NT2/D1 (cell line): ENCODE measurements around the gene UBE2Q2.
A peak's percentile ranks its signal among the peaks of the same experiment; 100 is the strongest.
"Not testable (repeated sequence)": the region's sequence is repeated elsewhere in the genome, so short reads cannot be mapped to it uniquely, and the experiment has no call there.

Source experiments
- DNase-seq: peaks from one replicate; pipeline ENCODE4 v3.0.0-alpha.2; 2011; ENCODE audit warnings: low read depth, low spot score
- H3K27me3 ChIP-seq: 2 replicates; pipeline ENCODE4 v1.6.0; 2011; ENCODE audit warnings: mild to moderate bottlenecking; ENCODE audit not compliant: insufficient read length, insufficient read depth
- H3K36me3 ChIP-seq: 2 replicates; pipeline ENCODE4 v1.6.1; 2011; ENCODE audit warnings: mild to moderate bottlenecking, low read length, mixed read lengths; ENCODE audit not compliant: insufficient read depth, insufficient read length
- H3K4me1 ChIP-seq: 2 replicates; pipeline ENCODE4 v1.5.1; 2011; ENCODE audit not compliant: insufficient read depth, insufficient read length
- H3K4me3 ChIP-seq: 2 replicates; pipeline ENCODE4 v1.5.1; 2011; ENCODE audit warnings: low read depth; ENCODE audit not compliant: insufficient read length
- H3K9ac ChIP-seq: 2 replicates; pipeline ENCODE4 v1.6.0; 2011; ENCODE audit warnings: low read depth; ENCODE audit not compliant: insufficient read length
- H3K9me3 ChIP-seq: 2 replicates; pipeline ENCODE4 v1.5.1; 2011; ENCODE audit warnings: mild to moderate bottlenecking, low read length; ENCODE audit not compliant: insufficient read depth
- SUZ12 ChIP-seq: IDR thresholded peaks from 2 replicates; pipeline ENCODE4 v1.6.1; 2011; ENCODE audit not compliant: insufficient read length, insufficient read depth; ENCODE audit errors: extremely low read depth
- YY1 ChIP-seq: IDR thresholded peaks from 2 replicates; pipeline ENCODE4 v1.6.1; 2011; ENCODE audit not compliant: insufficient read length, insufficient read depth
- ZNF274 ChIP-seq: IDR thresholded peaks from 2 replicates; pipeline ENCODE4 v1.6.1; 2011; ENCODE audit warnings: mild to moderate bottlenecking, low read depth, low read length

The UBE2Q2 gene

DNA sequence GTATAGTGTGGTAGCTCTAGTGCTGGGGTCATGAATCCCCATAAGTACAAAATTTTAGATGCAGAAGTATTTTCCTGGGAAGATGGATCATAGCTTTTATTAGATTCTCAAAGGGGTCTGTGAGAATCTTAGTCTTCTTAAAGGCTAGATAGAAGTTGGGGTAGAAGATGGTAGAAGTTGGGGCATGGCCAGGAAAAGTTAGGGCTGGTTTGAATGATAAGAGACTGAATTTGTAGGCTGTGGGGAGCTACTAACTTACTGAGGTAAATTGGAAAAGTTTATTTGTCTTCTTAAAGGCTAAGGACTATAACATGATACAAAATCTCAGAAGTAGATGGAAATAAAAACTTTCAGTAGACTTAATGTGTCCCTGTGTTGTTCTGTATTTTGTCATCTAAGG, 1.6 kb upstream of the UBE2Q2 start:
- TF ChIP-seq YY1: no peak
- no peak for TF ChIP-seq SUZ12
- TF ChIP-seq ZNF274: no peak
- Histone ChIP-seq H3K9me3 (no peaks in the 10 kb centered on the region), H3K4me3 (no peak overlapping the region), H3K27me3 (peaks cover 19% of the 10 kb centered on the region), H3K9ac (no peak overlapping the region), H3K4me1 (peaks cover 2% of the 10 kb centered on the region), H3K36me3 (peaks cover 14% of the 10 kb centered on the region)
- DNase-seq: no peak

DNA sequence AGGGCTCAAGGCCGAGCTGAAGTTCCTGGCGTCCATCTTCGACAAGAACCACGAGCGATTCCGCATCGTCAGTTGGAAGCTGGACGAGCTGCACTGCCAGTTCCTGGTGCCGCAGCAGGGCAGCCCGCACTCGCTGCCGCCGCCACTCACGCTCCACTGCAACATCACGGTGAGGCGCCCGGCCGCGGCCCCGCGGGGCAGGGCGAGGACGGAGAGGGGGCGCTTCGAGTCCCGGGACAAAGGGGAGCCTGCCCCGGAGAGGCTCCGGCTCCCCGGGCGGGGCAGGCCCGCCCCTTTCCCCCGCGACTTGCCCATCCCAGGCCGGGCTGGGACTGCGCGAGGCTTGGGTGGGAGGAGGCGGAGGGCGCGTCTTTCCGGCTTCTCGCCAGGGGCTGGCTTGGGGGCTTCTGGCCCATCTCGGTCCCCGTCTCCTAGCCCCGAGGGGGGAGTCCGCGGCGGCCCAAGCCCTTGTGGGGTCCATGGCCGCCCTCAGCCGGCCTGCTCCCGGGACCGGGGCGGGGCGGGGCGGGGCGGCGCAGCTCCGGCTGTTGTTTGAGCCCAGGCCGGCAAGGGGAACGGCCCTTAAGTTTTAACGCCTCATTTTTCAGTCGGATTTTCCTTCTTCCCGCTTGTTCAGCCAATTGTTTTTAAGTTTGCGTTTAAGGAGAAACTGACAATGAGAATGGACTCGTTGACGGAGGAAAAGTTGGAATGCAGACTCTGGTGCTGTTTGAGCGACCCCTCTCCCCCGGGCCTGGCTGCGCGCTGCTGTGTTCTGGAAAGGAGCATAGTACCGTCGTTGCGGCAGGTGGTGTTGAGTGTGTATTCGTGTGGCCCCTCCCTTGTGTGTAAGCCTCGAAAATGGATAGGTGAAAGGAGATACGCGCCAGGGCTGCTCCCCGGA, 683 bp downstream of the UBE2Q2 start:
- no peaks in the 10 kb centered on the region for H3K9me3 ChIP-seq
- no peak for TF ChIP-seq SUZ12
- peak; percentile 3 for TF ChIP-seq YY1
- peaks cover 14% of the 10 kb centered on the region for H3K36me3 ChIP-seq
- peak overlapping the region; percentile 99 for H3K9ac ChIP-seq
- peaks cover 2% of the 10 kb centered on the region for H3K4me1 ChIP-seq
- H3K27me3 ChIP-seq: peaks cover 19% of the 10 kb centered on the region
- no peak for DNase-seq
- H3K4me3 ChIP-seq: peak overlapping the region; percentile 98

DNA sequence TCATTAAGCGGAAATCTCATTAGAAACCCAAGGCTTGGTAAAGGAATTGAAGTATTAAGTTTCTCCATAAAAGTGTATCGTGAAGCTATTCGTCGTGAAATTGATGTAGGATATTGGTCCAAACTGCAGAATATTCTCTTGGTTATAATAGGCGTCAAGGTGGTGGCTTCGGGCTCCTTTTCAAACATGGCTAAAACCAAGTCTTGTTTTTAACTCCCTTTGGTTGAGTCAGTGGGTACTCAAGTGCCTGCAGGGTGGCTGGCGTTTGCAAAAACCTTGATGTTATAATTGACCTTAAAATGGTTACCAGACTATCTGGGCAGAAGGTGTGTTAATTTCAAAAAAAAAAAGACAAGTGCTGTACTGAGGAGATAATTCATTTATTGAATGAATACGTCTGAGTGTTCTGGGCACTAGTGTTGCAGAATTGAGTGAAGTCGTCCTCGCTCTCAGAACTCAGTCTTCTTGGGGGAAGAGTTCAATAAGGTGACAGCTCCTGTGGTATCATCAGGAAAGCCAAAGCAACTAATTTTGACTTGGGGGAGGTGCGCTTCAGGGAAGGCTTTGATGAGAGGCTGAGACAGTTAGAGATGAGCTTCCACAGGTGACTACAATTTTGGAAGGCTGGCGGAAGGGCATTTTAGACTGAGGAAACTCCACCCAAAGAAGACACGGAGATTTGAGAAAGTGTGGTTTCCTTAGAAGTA, 1.5 kb downstream of the UBE2Q2 start:
- peaks cover 17% of the 10 kb centered on the region for H3K36me3 ChIP-seq
- peaks cover 2% of the 10 kb centered on the region for H3K4me1 ChIP-seq
- H3K9ac ChIP-seq: peak overlapping the region; percentile 99
- no peak for TF ChIP-seq ZNF274
- no peak for TF ChIP-seq SUZ12
- TF ChIP-seq YY1: no peak
- no peak for DNase-seq
- peak overlapping the region; percentile 98 for H3K4me3 ChIP-seq
- no peaks in the 10 kb centered on the region for H3K9me3 ChIP-seq
- peaks cover 19% of the 10 kb centered on the region for H3K27me3 ChIP-seq

DNA sequence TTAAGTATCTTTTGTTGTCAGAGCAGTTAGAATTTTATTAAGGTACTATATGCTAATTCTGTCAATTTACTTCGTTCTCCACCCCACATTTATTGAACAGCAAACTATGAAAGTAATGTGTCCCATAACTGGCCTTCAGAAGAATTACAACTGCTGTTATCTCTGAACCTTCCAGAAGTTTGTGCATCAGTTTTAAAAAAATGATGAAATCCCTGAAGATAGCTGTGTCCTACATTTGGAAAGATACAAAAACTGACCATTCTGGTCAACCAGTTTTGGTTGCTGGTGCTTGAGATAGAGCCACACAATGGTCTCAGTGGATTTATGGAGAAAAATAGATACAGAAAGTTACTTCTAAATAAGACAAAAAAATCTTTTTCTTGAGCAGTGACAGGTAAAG, 5.9 kb downstream of the UBE2Q2 start:
- Histone ChIP-seq H3K36me3 (peaks cover 24% of the 10 kb centered on the region), H3K9me3 (no peaks in the 10 kb centered on the region), H3K4me1 (no peaks in the 10 kb centered on the region), H3K4me3 (no peak overlapping the region), H3K9ac (no peak overlapping the region), H3K27me3 (no peaks in the 10 kb centered on the region)
- TF ChIP-seq SUZ12 (no peak), ZNF274 (no peak), YY1 (no peak)
- DNase-seq: no peak

DNA sequence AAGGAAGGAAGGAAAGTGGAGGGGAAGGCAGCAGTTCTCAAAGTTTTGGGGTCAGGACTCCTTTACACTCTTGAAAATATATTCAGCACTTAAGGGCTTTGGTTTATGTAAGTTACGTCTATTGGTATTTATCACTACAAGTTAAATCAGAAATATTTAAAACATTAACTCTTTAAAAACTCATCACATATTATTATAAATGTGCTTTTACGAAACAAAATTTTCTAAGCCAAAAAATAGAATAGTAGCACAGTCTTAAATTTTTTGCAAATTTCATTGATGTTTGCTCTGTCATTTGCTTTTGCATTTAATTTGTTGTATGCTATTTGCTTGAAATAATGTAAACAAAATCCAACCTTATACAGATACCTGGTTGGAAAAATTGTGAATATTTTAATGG, 7.5 kb downstream of the UBE2Q2 start:
- Histone ChIP-seq H3K4me3 (no peak overlapping the region), H3K36me3 (peaks cover 28% of the 10 kb centered on the region), H3K4me1 (no peaks in the 10 kb centered on the region), H3K27me3 (no peaks in the 10 kb centered on the region), H3K9me3 (no peaks in the 10 kb centered on the region), H3K9ac (no peak overlapping the region)
- TF ChIP-seq ZNF274 (no peak), YY1 (no peak), SUZ12 (no peak)
- DNase-seq: no peak

DNA sequence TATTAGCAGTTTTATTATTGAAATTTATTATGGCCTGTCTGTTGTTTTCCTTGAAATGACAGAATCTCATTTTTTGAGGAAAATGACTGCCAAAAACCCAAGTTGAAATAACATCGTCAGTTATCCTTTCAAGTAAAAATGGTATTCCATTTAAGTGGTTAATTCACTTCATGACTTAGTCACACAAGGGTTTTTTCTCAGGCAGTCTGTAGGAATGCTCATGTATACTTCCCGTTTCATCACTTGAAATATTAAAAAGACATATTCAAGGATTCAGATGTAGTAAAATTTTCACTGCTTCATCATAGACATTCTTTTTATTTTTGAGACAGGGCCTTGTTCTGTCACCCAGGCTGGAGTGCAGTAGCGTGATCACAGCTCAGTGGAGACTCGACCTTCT, 8.3 kb downstream of the UBE2Q2 start:
- not testable (repeated sequence) for H3K9ac ChIP-seq

DNA sequence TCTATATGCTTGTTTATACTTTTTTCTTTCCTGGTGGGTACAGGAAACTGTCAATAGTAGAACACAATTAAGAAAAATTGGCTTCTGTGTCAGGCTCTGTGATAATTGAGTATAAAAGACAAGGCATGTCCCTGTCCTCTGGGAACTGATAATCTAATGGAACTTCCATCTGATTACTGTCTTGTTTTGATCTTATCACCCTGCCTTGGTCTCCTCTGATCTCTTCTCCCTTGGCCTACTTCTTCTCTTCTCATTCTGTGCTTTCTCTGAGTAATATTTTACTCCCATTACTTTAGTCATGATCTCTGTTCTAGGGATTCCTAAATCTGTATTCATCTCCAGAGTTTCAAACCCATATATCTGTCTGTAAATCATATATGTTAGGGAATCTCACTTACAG, 14.6 kb downstream of the UBE2Q2 start:
- Histone ChIP-seq H3K4me3 (no peak overlapping the region), H3K9me3 (no peaks in the 10 kb centered on the region), H3K9ac (no peak overlapping the region), H3K36me3 (peaks cover 55% of the 10 kb centered on the region), H3K27me3 (no peaks in the 10 kb centered on the region), H3K4me1 (no peaks in the 10 kb centered on the region)
- TF ChIP-seq YY1 (no peak), ZNF274 (no peak), SUZ12 (no peak)
- no peak for DNase-seq

More for the DNA sequence above, 8.3 kb downstream of the UBE2Q2 start:
- not testable (repeated sequence) for H3K9me3 ChIP-seq, H3K4me3 ChIP-seq, H3K4me1 ChIP-seq, DNase-seq, H3K27me3 ChIP-seq
- peaks cover 31% of the 10 kb centered on the region for H3K36me3 ChIP-seq
